ENCODE measurements around the gene SLC2A8.

The SLC2A8 gene

GRCh38 chr9:127418037-127418471 is 21.1 kb downstream of the SLC2A8 start:
- H3K4me3 ChIP-seq (replicated peaks; ENCODE audit: low read depth, low read length), result no peak overlapping the region
- DNase-seq (ENCODE audit: low read depth), result no peak
- TF ChIP-seq CTCF (IDR thresholded peaks at IDR 0.05; ENCODE audit: low read length, missing control alignments), result peak; percentile 18

DNA sequence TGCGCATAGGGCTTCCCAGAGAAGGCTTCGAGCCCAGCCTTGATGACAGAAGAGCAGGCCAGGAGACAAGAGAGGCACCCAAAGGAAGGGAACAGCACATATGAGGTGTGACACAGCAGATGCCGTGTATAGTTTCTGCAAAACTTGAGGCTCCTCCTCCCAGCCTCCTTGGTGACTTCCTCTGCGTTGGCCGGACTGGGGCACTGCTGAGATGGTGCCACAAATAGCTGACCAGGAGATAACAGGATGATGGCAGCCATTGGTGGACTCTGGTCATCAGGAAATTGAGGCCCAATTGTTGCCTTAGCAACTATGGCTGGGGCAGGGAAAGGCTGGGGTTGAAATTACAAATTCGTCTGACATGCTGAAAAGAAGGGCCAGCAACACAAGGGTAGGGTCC is 22.4 kb downstream of the SLC2A8 start:
- DNase-seq (ENCODE audit: low read depth), result no peak
- no peak for TF ChIP-seq CTCF (IDR thresholded peaks at IDR 0.05; ENCODE audit: low read length, missing control alignments)
- no peak overlapping the region for H3K4me3 ChIP-seq (replicated peaks; ENCODE audit: low read depth, low read length)

- no peak for DNase-seq (ENCODE audit: low read depth)
Measured at GRCh38 chr9:127421057-127421456, 24.1 kb downstream of the SLC2A8 start.

GRCh38 chr9:127422133-127422782 is 25.3 kb downstream of the SLC2A8 start:
- TF ChIP-seq CTCF (IDR thresholded peaks at IDR 0.05; ENCODE audit: low read length, missing control alignments), result no peak
- peak overlapping the region; percentile 97 for H3K4me3 ChIP-seq (replicated peaks; ENCODE audit: low read depth, low read length)
- no peak for DNase-seq (ENCODE audit: low read depth)

More at GRCh38 chr9:127421057-127421456, 24.1 kb downstream of the SLC2A8 start:
- no peak for TF ChIP-seq CTCF (IDR thresholded peaks at IDR 0.05; ENCODE audit: low read length, missing control alignments)
- H3K4me3 ChIP-seq (replicated peaks; ENCODE audit: low read depth, low read length), result no peak overlapping the region

- no peak for DNase-seq (ENCODE audit: low read depth)
- no peak for TF ChIP-seq CTCF (IDR thresholded peaks at IDR 0.05; ENCODE audit: low read length, missing control alignments)
- peak overlapping the region; percentile 97 for H3K4me3 ChIP-seq (replicated peaks; ENCODE audit: low read depth, low read length)
Measured at GRCh38 chr9:127422787-127423186, 25.8 kb downstream of the SLC2A8 start.

GRCh38 chr9:127423476-127423933 is 26.5 kb downstream of the SLC2A8 start:
- peak overlapping the region; percentile 97 for H3K4me3 ChIP-seq (replicated peaks; ENCODE audit: low read depth, low read length)
- TF ChIP-seq CTCF (IDR thresholded peaks at IDR 0.05; ENCODE audit: low read length, missing control alignments), result no peak
- peak; percentile 21 for DNase-seq (ENCODE audit: low read depth)

All from fibroblast of pulmonary artery (primary cell).